HG03460 (cell line): ENCODE results near the gene LPAR6.

ENCODE experiments used
- ATAC-seq: cut with Tn5 transposase; IDR thresholded peaks from one replicate; pipeline ENCODE4 v1.9.1; 2021; ENCODE audit not compliant: unreplicated experiment

The LPAR6 gene

DNA sequence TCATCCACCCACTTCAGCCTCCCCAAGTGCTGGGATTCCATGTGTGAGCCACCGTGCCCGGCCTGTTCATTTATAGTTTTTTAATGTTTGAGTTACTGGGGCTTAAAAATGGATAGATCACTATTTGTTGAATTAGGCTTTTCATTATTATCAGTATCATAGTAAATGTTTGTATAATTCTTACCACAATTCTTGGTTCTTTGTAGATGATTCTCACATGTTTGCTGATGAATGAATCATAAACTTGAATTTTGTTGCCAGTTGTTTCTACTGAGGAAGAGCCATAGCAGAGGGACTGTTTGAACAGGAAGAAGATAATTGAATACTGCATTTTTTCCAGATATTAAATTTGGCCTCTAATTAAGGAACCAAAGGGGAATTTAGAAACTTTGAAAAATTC lies 2.6 kb upstream of the LPAR6 start:
- ATAC-seq: no peak

DNA sequence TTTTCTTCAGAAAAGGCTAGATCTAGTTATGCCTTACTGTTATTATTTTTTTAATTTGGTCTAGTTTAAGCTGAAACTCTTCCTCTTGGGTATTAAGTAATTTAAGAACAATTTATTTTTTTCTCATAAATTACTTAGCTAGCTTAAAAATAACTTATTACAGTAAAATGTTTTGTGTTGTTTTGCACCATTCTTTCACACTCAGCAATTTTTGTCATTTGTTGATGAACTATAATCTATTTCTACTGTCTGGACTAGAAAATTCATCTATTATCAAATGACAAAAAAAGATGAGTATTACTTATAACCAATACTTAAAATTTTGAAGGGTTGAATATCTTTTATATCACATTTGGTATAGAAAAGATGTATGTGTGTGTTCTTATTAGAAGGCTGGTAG lies 1.6 kb upstream of the LPAR6 start:
- ATAC-seq: no peak

DNA sequence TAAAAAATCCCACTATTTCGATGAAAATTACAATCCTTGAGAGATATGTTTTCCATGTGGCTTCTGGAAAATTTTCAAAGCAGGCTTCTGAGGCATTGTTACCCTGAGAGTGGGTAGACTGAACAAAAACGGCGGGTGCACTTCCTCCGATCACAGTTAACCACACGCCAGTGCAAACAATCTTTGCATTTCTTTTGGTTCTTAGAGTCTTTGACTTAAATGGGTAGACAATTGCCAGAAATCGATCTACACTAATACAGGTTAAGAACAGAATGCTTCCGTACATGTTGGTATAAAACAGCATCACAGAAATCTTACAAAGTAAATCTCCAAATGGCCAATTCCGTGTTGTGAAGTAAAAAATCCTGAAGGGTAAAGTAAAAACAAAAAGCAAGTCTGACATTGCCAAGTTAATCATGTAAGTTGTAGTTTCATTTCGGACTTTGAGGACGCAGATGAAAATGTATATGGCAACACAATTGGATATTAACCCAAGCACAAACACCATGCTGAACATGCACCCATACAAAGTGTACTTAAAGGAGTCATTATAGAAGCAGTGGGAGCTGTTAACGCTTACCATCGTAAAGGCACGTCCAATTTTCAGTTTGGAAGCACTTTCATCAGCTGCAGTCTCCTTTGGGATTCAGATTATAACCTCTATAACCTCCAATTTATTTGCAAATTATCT lies 927 bp downstream of the LPAR6 start:
- ATAC-seq: no peak

DNA sequence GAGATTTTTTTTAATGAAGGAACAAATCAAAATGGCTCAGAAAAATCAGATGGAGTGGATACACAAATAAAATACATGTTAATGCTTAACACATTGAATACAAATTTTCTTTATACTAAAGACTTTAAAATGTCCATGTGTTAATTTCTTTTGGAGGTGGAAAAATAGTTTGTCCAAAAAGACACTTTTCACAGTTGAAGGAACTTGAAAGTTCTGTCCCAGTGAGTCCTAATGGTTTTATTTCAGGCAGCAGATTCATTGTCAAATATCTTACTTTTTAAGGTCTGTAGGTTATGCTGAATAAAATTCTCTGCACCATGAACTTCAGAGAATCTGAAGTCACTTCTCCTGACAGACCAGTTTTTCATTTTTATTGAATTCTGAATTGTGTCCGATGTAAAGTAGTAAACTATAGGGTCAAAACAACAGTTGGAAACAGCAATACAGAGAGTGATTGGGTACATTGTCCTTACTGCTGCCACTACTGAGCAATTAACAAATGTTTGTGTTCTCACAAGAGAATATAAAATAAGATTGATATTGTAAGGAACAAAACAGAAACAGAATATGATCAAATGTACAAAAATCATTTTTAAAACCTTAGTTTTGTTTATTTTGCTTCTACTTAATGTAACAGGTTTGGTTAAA lies 1.6 kb downstream of the LPAR6 start:
- ATAC-seq: no peak

DNA sequence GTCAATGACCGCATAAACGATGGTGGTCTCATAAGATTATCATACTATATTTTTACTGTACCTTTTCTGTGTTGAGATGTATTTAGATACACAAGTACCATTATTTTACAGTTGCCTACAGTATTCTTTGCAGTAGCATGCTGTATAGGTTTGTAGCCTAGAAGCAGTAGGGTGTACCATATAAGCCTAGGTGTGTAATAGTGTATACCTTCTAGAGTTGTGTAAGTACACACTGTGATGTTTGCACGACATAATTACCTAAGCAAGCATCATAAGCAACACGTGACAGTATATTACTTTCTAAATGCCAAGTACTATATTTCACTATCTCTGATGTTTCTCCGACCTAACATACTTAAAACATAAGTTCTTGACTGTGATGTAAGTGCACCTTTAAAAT lies 2.7 kb downstream of the LPAR6 start:
- no peak for ATAC-seq

DNA sequence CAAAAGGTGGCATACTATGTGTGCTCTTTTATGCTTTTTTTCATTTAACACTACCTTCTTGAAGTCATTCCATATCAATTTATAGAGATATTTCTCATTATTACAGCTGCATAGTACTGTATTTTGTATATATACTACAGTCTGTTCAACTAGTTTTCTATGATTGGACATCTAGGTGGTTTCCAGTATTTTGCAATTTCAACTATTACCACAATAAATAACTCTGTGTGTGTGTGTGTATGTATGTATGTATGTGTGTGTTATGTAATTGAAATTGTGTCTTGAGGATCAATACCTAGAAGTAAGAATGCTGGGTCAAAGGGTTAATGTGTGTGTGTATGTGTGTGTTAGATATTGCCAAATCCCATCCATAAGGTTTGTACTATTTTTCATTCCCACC lies 7.0 kb downstream of the LPAR6 start:
- ATAC-seq: no peak

DNA sequence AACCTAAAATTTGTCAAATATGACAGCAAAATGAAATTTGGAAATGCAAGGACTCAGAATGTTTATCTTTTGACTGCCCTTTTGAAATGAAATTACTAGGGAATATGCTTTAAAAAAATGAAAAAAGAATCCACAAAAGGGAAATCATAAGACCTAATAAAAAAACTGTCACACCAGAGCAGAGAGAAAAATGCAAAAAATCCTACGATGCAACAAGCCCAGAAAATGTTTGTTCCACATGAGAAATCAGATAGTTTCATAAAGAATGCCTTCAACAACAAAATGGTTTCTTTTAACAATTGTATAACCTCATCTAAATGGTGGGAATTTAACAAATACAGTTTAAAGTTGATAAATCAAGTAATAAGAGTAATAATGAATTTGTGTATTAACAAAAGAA lies 8.0 kb downstream of the LPAR6 start:
- no peak for ATAC-seq

DNA sequence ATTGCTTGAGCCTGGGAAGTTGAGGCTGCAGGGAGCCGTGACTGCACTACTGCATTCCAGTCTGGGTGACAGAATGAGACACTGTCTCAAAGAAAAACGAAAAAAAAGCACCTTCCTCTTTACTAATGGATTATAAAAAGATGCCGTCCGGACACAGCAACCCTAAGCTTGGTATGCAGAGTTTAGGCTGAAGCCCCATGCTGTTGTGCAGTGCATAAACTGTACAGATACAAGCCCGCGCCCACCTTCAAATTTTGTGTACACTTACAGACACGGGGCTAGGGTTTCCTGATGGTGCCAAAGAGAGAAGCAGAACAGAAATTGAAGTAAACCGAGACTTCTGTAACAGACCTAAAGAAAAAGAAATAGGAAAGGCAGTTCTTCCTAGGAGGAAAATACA lies 9.0 kb downstream of the LPAR6 start:
- ATAC-seq: no peak

DNA sequence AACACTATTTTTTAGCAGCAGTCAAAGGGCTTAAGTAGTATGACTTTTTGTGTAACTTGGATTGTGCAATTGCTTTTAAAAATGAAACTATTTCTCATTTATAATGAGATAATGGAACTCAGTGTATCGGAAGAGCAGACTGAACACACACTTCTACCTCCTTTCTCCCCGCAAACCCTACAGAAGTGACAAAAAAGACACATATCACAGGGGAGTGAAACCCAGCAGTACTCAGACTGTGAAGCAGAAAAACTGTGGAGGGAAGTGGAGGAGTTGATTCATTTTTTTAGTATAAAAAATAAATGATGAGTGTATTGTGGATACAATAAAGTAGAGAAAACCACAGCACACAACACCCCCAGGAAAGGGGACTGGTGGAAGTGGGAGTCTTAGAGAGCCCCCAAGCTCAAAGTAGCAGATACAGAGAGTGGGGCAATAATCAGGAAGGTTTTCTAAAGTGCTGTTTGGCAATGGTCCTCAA lies 9.7 kb downstream of the LPAR6 start:
- ATAC-seq: peak; percentile 73

DNA sequence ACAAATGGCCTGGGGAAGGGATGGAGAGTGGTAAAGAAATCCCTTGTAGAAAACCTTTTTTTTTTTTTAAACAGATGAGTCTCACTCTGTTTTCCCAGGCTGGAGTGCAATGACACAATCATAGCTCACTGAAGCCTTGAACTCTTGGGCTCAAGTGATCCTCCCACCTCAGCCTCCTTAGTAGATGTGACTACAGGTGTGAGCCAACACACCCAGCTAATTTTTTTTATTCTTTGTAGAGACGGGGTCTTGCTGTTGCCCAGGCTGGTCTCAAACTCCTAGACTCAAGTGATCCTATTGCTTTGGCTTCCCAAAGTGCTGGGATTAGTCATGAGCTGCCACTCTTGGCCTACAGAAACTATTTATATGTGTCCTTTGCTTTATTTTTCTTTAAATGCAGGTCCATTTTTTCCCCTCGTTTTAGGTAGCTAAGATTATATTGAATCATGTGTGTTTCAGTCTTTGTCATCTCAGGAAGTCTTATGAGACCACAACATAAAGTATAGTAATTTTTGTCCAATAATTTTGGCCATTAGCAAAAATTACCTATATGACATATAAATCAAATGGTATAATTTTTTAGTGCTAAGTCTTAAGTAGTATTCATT lies 10.5 kb downstream of the LPAR6 start:
- no peak for ATAC-seq

DNA sequence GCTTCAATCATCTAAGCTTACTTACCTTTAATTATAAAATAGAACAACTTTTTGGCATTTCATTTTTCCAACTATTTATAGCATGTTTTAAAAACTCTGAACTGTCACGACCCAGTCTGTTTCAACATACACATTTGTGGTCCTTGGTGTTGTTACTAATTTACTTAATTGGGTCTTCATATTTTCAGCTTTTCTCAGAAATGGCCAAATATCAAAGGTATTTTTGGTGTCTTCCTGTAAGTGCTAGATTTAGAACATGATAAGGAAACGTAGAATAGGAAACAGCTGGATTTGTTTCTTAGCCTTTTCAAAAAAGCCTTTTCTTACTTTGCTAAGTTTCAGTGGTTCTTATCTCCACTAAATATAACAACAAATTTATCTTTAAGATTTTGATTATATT lies 11.4 kb downstream of the LPAR6 start:
- ATAC-seq: no peak

DNA sequence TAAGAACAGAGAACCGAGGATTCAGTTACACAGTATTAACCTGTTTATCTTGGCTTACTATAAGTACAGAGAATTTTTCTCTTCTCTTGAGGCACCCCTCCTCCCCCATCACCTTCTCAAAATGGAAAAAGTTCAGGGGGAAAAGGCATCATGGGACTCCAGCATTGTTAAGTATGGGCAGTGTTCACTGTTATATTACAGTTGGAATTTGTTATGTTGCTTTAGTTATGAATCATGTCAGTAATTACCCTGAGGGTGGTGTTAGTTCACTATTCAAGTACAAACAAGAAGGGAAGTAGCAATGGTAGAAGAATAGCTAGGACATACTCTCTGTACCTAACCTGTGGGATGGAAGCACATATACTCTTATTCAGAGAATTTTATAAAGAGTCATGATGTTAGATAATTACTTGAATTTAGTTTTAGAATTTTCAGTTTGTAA lies 12.0 kb downstream of the LPAR6 start:
- peak; percentile 36 for ATAC-seq

DNA sequence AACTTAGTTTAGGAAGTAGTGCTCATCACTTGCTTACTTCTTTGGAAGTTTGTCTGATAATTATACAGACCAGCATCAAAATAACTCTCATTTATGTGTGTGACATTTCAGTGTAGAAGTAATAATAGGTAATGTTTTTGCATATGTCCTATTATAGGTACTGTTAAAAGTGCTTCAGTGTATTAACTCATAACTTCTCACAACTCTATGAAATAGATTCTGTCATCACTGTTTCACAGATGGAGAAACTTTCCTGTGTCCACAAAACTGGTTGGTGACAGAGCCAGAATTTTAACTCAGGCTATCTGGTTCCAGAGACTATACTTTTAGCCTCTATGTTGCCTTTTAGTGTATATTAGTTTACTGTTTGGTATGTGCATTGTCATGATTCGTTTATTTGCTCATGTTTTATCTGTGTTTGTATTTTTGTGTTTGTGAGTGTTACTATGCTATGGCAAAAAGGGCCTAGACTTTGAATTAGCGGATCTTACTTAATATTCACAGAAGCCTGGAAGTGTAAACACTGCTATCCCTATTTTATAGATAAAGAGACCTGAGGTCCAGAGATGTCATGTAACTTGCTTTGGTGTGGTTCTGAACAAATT lies 12.7 kb downstream of the LPAR6 start:
- ATAC-seq: no peak

DNA sequence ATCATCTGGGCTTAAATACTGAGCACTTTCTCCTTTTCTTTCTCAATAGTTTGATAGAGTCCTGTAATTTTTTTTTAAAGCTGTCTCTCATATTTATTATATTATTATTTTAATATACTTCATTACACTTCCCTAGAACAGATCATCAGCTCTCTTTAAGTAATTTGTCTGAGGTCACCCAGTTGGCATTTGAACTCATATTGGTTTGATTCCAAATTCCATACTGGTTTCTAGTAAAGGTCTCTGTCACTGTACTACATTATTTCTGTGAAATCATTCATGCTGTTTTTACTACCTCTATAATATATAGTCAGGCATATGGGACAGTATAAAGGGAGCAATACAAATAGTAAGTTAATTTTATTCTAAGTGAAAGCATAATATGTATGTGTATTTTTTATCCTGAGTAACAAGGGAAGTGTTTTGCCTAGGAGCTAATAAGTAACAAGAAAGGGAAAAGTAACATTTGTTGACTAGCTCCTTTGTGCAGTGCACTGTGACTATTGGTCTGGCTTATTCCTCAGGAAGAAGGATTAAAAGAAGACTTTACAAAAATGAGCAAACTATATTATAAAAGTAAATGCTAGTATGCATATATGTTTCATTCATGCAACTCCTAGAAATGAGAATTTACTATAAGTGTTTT lies 14.3 kb downstream of the LPAR6 start:
- no peak for ATAC-seq

DNA sequence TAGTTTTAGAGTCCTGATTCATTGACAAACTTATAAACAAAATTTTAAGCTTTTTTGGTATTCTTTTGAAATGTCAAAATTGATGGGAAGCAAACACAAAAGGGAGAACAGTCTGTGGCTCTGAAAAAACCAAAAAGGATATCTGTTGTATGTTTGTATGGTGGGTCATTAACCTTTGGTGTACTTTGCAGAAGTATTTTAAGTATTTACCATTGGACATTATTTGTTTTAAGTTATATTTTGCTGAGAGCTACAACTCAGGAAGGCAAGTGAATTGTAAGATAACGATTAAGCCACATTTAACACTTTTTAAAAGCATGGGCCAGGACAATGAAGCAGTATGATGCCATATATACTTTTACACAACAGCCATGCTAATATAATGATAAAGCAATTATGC lies 15.2 kb downstream of the LPAR6 start:
- no peak for ATAC-seq

DNA sequence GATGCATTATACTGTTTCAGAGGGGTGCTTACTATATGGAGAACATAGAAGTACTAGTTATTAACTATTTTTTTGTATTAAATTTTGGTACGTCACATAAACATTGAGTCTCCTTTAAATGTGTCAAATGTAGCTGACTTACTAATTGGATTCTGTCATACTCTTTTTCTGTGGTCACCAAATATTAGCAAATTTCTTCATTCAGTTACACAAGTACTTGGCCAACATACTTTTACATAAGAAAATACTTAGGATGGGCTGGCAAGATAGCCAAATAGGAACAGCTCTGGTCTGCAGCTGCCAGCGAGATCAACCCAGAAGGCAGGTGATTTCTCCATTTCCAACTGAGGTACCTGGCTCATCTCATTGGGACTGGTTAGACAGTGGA lies 19.2 kb downstream of the LPAR6 start:
- no peak for ATAC-seq

DNA sequence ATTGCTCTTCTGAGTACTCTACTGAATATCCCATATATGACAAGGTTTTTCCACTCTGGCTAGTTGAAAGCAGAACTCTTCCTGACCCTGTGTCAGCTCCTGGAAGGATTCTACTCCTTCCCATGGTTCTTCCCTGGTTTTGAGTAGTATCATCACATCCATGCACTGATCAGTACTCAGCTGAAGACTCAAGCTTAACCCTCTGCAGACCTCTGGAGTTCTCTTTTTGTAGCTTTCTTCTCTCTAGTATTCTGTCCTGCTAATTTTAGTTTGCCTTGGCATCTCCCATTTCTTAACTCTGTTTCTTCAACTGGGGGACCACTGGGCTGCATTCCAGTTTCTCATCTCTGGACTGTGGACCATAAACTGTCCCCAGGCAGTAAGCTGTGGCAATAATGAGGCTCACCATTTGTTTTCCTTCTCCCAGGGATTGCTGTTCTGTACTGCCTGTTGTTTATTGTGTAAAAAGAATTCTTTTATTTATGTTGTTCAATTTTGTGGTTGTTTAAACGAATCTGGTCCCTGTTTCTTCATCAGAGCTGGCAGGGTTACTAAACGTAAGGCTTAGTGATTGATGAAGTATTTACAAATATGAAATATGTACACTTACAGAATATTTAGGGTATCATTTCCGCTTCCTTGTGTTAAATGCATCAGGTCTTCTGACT lies 19.7 kb downstream of the LPAR6 start:
- no peak for ATAC-seq

DNA sequence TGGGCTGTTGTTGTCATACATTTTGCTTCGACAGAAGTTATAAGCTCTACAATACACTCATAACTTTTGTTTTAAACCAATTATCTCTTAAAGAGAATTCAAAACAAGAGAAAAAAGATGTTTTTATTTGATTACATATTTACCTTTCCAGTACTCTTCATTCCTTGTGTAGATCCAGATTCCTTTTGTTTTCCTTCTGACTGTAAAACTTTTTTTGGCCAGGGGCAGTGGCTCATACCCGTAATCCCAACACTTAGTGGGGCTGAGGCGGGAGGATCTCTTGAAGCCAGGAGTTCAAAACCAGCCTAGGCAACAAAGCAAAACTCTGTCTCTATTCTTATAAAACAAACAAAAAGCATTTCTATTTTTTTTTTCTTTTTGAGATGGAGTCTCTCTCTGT lies 21.7 kb downstream of the LPAR6 start:
- no peak for ATAC-seq

DNA sequence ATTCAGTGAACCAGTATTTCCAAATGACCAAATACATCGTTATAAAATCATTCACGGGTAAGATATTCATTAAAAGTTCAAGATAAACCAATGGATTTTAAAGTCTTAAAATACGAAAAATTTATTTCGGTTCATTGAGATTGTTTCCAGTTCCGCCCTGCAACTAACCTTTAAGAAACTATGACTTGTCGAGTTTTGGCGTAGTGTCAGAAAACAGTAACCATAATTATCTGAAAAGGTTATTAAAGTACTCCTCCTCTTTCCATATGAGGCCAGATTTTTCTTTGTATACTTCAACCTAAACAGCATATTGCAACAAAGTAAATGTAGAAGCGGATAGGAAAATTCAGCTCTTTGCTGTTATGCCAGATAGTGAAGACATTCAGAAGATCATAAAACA lies 26.1 kb downstream of the LPAR6 start:
- ATAC-seq: no peak

DNA sequence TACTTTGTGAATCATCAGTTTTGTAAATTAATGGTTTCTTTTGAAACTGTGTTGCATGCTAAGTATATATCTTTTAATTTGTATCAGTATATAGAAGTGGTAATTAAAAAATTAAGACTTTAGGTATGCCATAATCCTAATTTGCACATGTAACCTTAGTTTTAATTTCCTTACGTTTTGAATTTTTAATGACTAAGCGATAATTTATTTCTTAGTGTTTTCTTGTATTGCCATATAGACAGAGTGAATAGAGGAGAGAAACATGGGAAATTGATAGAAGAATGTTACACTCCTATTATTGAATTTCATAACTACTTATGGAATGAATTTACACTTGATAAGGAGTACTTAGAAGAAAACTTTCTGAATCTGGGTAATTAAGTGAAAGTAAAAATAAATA lies 29.5 kb downstream of the LPAR6 start:
- ATAC-seq: no peak

DNA sequence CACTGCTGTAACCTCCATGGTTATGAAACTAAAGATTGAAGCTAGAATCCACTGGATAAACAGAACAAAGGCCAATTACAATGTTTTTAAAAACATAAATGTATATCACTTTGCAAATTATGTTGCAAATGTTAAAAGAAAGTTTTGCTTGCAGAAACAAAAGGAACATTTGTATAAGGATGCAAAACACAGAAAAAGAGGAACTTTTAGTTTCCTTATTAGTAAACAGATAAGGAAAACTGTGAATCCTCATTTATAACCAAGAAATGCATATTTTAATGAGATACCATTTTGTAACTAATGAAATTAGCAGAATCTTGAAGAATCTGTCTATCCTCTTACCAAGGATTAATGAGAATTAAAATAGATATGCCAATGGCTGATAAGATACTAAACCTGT lies 32.3 kb downstream of the LPAR6 start:
- no peak for ATAC-seq
